Erythroblast (primary cell): ENCODE data around the gene GRPEL2.

Experiments used
- GATA1 ChIP-seq: IDR thresholded peaks from 2 replicates; pipeline ENCODE4 v1.6.1; 2011; ENCODE audit warnings: low read depth, mild to moderate bottlenecking, control low read depth, low read length, moderate library complexity
- POLR2A ChIP-seq: IDR thresholded peaks from 2 replicates; pipeline ENCODE4 v1.6.1; 2011; ENCODE audit warnings: mild to moderate bottlenecking, low read length

DNA sequence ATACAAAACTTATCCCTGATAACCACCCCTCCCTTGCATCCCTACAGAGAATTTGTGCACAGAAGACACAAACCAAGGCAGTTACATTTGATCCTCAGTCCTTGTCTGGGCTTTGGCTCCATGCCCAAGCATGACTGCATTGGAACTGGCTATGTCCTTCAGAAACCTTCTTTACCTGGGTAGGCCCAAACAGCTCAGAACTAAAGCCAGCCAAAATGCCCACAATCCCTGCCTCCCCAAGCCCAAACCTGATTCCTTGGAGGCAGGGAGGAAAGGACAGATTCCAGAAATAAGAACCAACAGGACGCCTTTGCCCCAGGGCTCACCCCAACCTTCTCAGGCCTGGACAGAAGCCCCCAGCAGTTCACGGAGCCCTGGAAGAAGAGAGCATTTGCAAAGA lies 25.6 kb downstream of the GRPEL2 start:
- TF ChIP-seq POLR2A (no peak), GATA1 (no peak)
